HG02623 (cell line): ENCODE measurements around the gene KRTAP10-5.

ENCODE experiments used
- ATAC-seq: cut with Tn5 transposase; IDR thresholded peaks from one replicate; pipeline ENCODE4 v1.9.1; 2021; ENCODE audit warnings: moderate library complexity; ENCODE audit not compliant: unreplicated experiment

The KRTAP10-5 gene

GRCh38 chr21:44530903-44531605, 49.4 kb downstream of the KRTAP10-5 start:
- no peak for ATAC-seq

DNA sequence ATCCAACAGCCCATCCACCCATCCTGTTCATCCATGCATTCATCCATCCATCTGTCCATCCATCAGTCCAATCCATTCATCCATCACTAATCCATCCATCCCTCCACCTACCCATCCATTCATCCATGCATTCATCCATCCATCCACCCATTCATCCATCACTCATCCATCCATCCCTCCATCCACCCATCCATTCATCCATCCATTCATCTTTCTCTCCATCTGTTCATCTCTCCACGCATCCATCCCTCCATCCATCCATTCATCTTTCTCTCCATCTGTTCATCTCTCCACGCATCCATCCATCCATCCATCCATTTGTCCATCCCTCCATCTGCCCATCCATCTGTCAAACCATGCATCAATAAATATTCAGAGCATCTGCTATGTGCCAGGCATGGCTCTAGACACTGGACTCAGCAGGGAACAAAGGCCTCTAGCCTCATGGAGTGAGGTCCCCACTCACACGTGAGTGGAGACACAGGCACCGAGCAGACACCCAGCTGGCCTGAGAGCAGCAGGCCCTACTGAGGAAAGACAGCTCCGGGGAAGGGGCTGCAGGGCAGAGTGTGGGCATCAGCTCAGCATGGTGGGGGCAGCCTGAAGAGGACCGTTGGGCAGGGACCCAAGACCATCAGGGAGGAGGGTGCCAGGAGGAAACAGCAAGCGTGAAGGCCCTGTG, 50.0 kb downstream of the KRTAP10-5 start:
- ATAC-seq: no peak

DNA sequence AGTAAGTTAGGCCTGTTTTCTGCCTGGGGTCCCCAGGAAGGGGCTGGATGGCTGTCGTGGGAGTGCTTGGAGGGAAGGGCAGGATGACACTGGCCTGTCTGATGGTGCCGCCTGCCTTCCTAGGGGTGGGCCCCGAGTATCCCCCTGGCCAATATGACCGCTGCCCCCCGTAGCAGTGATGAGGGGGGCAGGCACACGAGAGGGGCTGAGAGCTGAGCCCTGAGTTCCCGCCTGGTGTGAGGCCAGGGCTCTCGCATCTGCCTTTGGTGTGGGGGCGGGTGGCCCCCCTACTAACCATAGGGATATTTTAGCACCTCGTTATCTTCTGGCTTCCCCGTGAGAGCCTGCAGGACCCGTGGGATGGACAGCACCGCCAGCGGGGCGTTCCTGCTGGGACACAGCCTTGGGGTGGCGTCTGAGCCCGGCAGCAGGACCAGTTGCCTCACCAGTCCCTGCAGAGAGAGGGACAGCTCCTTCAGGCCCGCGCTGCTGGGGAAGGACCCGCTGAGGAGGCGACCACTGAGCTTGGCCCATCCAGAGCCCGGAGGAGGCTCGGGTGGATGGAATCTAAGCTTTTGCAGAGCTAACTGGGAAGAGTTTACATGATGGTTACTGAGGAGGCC, 50.8 kb downstream of the KRTAP10-5 start:
- no peak for ATAC-seq
